ENCODE measurements around the gene DOK7. TPM values are rescaled to one million over a fixed set of nuclear protein-coding genes. Genes with fewer than 3 reads are reported as not detected.

Gene DOK7
- total RNA-seq, 2 donors from 2014 or later: 8.8 to 36.7 TPM

DNA sequence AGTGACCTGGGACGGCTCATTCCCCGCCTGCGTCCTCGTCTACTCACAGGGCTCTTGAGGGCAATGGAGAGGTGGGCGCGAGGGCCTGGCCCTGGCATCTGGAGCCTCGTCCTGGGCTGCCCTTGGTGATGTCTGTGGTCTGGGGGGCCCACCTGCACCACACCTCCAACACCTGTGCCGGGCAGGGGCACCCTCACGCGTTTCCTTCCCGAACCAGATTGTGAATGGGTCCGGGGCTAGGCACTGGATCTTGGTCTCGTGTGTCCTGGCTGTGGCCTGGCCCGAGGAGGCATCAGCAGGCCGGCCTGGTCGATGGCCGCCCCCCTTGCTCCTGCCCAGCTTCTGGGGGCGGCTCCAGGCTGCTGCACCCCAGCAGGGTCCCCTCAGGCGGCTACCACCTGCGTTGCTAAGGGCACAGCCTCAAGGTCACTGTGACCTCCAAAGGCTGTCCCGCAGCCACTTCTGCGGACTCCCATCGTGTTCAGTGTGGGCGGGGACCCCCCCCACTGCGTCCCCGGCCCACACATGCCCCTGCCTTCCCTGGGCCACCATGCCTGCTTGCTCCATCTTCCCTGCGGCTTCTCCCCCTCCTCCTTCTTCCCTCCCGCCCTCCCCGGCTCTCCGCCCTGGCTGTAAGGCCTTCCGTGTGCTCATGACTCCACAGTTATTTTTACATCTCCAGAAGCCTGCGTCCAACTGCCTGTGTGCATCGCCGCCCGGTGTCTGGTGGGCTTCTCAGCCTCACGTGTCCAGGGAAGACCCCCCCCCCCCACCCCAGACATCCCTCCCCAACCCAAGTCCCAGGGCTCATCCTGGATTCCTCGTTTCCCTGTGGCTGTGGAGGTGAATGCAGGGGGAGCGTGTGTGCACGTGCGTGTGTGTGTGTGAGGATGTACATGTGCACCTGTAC lies 3.8 kb downstream of the DOK7 start:
- no peaks in the 10 kb centered on the region for H3K27me3 ChIP-seq (replicated peaks; ENCODE audit: insufficient read depth)
- ATAC-seq (ENCODE audit: insufficient number of reproducible peaks, low FRiP score, low read depth) (no peak), DNase-seq (ENCODE audit: low spot score) (no peak)
- H3K27ac ChIP-seq: no peak overlapping the region
- H3K4me1 ChIP-seq (ENCODE audit: control insufficient read depth in 1 of 2, low read depth in 2 of 2): peaks cover 13 to 22% of the 10 kb centered on the region in 2 donors
- no peaks in the 10 kb centered on the region for H3K36me3 ChIP-seq
- H3K9me3 ChIP-seq: no peaks in the 10 kb centered on the region
- no peak overlapping the region for H3K4me3 ChIP-seq
- TF ChIP-seq, protein P1, sequence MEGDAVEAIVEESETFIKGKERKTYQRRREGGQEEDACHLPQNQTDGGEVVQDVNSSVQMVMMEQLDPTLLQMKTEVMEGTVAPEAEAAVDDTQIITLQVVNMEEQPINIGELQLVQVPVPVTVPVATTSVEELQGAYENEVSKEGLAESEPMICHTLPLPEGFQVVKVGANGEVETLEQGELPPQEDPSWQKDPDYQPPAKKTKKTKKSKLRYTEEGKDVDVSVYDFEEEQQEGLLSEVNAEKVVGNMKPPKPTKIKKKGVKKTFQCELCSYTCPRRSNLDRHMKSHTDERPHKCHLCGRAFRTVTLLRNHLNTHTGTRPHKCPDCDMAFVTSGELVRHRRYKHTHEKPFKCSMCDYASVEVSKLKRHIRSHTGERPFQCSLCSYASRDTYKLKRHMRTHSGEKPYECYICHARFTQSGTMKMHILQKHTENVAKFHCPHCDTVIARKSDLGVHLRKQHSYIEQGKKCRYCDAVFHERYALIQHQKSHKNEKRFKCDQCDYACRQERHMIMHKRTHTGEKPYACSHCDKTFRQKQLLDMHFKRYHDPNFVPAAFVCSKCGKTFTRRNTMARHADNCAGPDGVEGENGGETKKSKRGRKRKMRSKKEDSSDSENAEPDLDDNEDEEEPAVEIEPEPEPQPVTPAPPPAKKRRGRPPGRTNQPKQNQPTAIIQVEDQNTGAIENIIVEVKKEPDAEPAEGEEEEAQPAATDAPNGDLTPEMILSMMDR (IDR thresholded peaks at IDR 0.05): no peak

DNA sequence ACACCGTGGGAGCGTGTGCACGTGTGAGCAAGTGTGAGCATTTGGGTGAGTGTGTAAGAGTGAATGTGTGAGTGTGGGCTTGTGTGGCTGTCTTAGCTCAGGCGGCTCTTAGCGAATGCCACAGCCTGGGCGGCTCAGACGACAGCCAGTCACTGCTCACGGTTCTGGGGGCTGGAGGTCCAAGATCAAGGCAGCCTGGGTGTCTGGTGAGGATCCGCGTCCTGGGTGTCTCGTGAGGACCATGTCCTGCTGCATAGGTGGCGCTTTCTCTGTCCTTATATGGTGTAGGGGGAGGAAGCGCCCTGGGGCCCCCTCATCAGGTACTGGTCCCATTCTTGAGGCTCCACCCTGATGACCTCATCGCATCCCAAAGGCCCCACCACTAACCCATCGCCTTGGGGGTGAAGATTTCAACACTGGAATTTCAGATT lies 4.5 kb downstream of the DOK7 start:
- H3K4me1 ChIP-seq (ENCODE audit: control insufficient read depth in 1 of 2, low read depth in 2 of 2): peaks cover 6 to 15% of the 10 kb centered on the region in 2 donors
- no peaks in the 10 kb centered on the region for H3K27me3 ChIP-seq (replicated peaks; ENCODE audit: insufficient read depth)
- DNase-seq (ENCODE audit: low spot score): no peak
- TF ChIP-seq, protein P1 (IDR thresholded peaks at IDR 0.05): no peak
- no peaks in the 10 kb centered on the region for H3K36me3 ChIP-seq
- H3K27ac ChIP-seq: no peak overlapping the region
- H3K9me3 ChIP-seq: no peaks in the 10 kb centered on the region
- ATAC-seq (ENCODE audit: insufficient number of reproducible peaks, low FRiP score, low read depth): no peak
- no peak overlapping the region for H3K4me3 ChIP-seq

DNA sequence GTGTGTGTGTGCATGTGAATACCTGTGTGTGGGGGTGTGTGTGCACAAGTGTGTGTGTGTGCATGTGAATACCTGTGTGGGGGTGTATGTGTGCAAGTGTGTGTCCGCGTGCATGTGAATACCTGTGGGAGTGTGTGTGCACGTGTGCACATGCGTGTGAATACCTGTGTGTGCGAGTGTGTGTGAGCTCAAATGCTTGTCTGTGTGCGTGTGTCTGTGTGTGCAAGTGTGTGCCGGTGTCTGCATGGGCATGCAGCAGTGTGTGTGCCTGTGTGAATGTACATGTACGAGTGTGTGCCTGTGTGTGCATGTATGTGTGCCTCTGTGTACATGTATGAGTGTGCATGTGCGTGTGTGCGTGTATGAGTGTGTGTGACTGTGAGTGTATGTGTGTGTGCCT lies 5.0 kb downstream of the DOK7 start:
- TF ChIP-seq, protein P1 (IDR thresholded peaks at IDR 0.05): no peak
- Histone ChIP-seq H3K9me3 (no peaks in the 10 kb centered on the region), H3K27me3 (replicated peaks; ENCODE audit: insufficient read depth) (no peaks in the 10 kb centered on the region), H3K4me1 (ENCODE audit: control insufficient read depth in 1 of 2, low read depth in 2 of 2) (peaks cover 5 to 11% of the 10 kb centered on the region in 2 donors), H3K36me3 (no peaks in the 10 kb centered on the region), H3K27ac (no peak overlapping the region), H3K4me3 (no peak overlapping the region)
- DNase-seq (ENCODE audit: low spot score) (no peak), ATAC-seq (ENCODE audit: insufficient number of reproducible peaks, low FRiP score, low read depth) (no peak)

DNA sequence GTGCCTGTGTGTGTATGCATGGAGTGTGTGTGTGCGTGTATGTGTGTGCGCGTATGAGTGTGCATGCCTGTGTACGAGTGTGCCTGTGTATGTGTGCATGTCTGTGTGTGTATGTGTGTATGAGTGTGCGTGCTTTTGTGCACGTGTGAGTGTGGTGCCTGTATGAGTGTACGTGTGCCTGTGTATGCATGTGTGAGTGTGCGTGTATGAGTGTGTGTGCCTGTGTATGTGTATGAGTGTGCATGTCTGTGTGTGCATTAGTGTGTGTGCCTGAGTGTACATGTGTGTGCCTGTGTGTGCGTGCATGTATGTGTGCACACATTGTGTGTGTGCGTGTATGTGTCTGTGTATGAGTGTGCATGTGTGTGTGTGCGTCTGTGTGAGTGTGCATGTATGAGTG lies 5.7 kb downstream of the DOK7 start:
- TF ChIP-seq, protein P1 (IDR thresholded peaks at IDR 0.05): no peak
- ATAC-seq (ENCODE audit: insufficient number of reproducible peaks, low FRiP score, low read depth) (no peak), DNase-seq (ENCODE audit: low spot score) (no peak)
- Histone ChIP-seq H3K36me3 (no peaks in the 10 kb centered on the region), H3K4me3 (no peak overlapping the region), H3K27me3 (replicated peaks; ENCODE audit: insufficient read depth) (no peaks in the 10 kb centered on the region), H3K9me3 (no peaks in the 10 kb centered on the region), H3K27ac (no peak overlapping the region), H3K4me1 (ENCODE audit: control insufficient read depth in 1 of 2, low read depth in 2 of 2) (peaks cover 2 to 7% of the 10 kb centered on the region in 2 donors)

DNA sequence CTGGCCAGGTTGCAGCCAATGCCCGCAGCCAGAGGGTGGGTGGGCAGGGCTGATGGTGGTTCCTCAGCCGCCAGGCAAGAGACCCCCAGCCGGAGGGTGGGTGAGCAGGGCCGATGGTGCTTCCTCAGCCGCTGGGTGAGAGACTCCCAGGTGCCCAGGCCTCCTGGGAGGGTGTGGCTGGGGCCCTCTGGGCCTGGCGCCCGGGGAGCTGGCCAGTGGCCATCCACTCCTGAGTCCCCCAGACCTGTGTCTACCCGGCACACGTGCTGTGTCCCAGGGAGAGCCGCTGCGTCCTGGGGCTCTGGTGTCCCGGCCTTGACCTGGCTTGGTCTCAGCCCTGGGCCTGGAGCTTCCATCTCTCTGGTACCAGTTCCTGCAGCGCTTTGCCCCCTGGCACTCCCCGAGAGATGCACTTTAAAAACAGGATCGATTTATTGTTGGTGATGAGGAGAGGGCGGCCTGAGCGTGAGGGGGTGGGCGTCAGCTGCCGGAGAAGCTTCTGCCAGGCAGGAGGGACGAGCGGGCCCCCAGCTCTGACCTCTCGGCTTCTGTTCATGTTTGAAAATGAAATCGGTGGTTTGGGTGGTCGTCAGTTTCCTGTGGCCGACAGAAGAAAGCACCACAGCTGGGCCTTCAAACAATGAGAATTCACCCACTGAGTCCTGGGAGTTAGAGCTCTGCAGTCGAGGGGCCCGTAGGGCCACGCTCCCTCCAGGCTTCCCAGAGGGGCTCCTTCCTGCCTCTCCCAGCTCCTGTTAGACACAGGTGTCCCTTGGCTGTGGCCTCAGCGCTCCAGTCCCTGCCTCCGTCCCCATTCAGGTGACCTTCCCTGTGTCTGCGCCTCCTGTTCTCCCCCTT lies 6.5 kb downstream of the DOK7 start:
- TF ChIP-seq, protein P1 (IDR thresholded peaks at IDR 0.05): no peak
- no peak for ATAC-seq (ENCODE audit: insufficient number of reproducible peaks, low FRiP score, low read depth)
- Histone ChIP-seq H3K36me3 (no peaks in the 10 kb centered on the region), H3K9me3 (no peaks in the 10 kb centered on the region), H3K4me3 (no peak overlapping the region), H3K27ac (no peak overlapping the region), H3K27me3 (replicated peaks; ENCODE audit: insufficient read depth) (no peaks in the 10 kb centered on the region), H3K4me1 (ENCODE audit: control insufficient read depth in 1 of 2, low read depth in 2 of 2) (no peaks in the 10 kb centered on the region)
- DNase-seq (ENCODE audit: low spot score): no peak
